K562 (cell line): ENCODE measurements around the gene PTPN1. TPM values are rescaled to one million over a fixed set of nuclear protein-coding genes. Genes with fewer than 3 reads are reported as not detected.
A peak's percentile ranks its signal among the peaks of the same experiment; 100 is the strongest.

Experiments used
- CREBBP ChIP-seq: IDR thresholded peaks from one replicate; pipeline ENCODE4 v1.6.1; 2012; ENCODE audit warnings: low read depth, mild to moderate bottlenecking, control low read depth, inconsistent platforms, low read length
- CREM ChIP-seq: IDR thresholded peaks from 2 replicates; pipeline ENCODE4 v1.6.1; 2014; ENCODE audit warnings: antibody characterized with exemption, low read depth
- EHMT2 ChIP-seq: fragments of 450-650 bp; IDR thresholded peaks from 2 replicates; pipeline ENCODE4 v1.6.1; 2018; ENCODE audit warnings: antibody characterized with exemption
- ERF ChIP-seq: fragments of 450-650 bp; formaldehyde crosslinking; IDR thresholded peaks from 2 replicates; pipeline ENCODE4 v1.4.0; 2020; ENCODE audit warnings: mild to moderate bottlenecking, mixed read lengths
- FOXK2 ChIP-seq, 2 experiments: fragments of 450-650 bp; IDR thresholded peaks in 1 of 2; conservative IDR thresholded peaks in 1 of 2; 2 replicates each; pipeline ENCODE4 v1.6.1; 2016; ENCODE audit warnings: low read depth in 2 of 2, mild to moderate bottlenecking in 1 of 2
- HDGF ChIP-seq: fragments of 450-650 bp; IDR thresholded peaks from 2 replicates; pipeline ENCODE4 v1.6.1; 2016
- JUND ChIP-seq, 2 experiments: IDR thresholded peaks; 2 replicates in 1 of 2; 3 replicates in 1 of 2; pipeline ENCODE4 v1.6.1; 2011; ENCODE audit warnings: borderline replicate concordance in 2 of 2, low read depth in 2 of 2, low read length in 2 of 2, improper control_type of control experiment in 1 of 2, missing biosample characterization in 1 of 2, missing genetic modification characterization in 1 of 2, missing genetic modification reagents in 1 of 2
- NRF1 ChIP-seq, 2 experiments: fragments of 450-650 bp; IDR thresholded peaks in 1 of 2; conservative IDR thresholded peaks in 1 of 2; 2 replicates each; pipeline ENCODE4 v1.6.1; 2014; ENCODE audit warnings: mild to moderate bottlenecking in 2 of 2
- SP2 ChIP-seq: IDR thresholded peaks from 2 replicates; pipeline ENCODE4 v1.6.1; 2011; ENCODE audit warnings: mild to moderate bottlenecking, low read depth, low read length, moderate library complexity; ENCODE audit not compliant: poor library complexity, severe bottlenecking; ENCODE audit errors: extremely low read depth
- TEAD1 ChIP-seq, 2 experiments: fragments of 450-650 bp in 1 of 2; sonication (generic) in 1 of 2; formaldehyde crosslinking; IDR thresholded peaks; 2 replicates each; pipeline versions ENCODE4 v1.4.0 to v1.8.0; 2020 to 2022; ENCODE audit warnings: mild to moderate bottlenecking in 2 of 2, missing genetic modification reagents in 1 of 2
- ZNF589 ChIP-seq: fragments of 200-800 bp; sonication (Bioruptor generic); IDR thresholded peaks from 2 replicates; pipeline ENCODE4 v1.6.1; 2016; ENCODE audit warnings: low read depth, missing genetic modification characterization, missing compliant biosample characterization
- polyA plus RNA-seq, 8 experiments: library from polyadenylated mRNA; depleted of rRNA in 4 of 8; stranded (reverse) in 5 of 8; unstranded in 3 of 8; fragments of >200 nt; fragmentation: Nextera tagmentation in 2 of 8; fragmentation: Illumina TruSeq in 1 of 8; extraction: Ambion mirVana in 2 of 8; extraction: Trizol in 1 of 8; gene quantifications; 2 replicates each; pipeline versions ENCODE4 v1.2.1 to v1.2.3, GENCODE V29; 2011 to 2014; ENCODE audit warnings: inconsistent platforms in 1 of 8, missing spikeins in 1 of 8
- total RNA-seq, 7 experiments: library from RNA; depleted of rRNA in 6 of 7; stranded (reverse); fragments of >200 nt in 6 of 7; fragmentation: Illumina TruSeq in 2 of 7; extraction: Trizol in 2 of 7; gene quantifications; 2 replicates each; pipeline versions ENCODE4 v1.2.1 to v1.2.3, GENCODE V29; 2011 to 2021; ENCODE audit warnings: low replicate concordance in 1 of 7
- TF ChIP-seq, protein P1 (sequence below), 3 experiments: fragments of 200-800 bp in 1 of 3; fragments of 250-450 bp in 1 of 3; fragments of 450-650 bp in 1 of 3; sonication (Bioruptor Pico) in 1 of 3; sonication (Bioruptor generic) in 1 of 3; formaldehyde crosslinking in 1 of 3; IDR thresholded peaks; 2 replicates each; pipeline versions ENCODE4 v1.6.1 to v1.8.0; 2016 to 2022; ENCODE audit warnings: mild to moderate bottlenecking in 2 of 3, missing genetic modification characterization in 2 of 3, missing compliant biosample characterization in 1 of 3, moderate library complexity in 1 of 3
- TF ChIP-seq, protein P2 (sequence below): fragments of 150-350 bp; IDR thresholded peaks from 2 replicates; pipeline ENCODE4 v1.6.1; 2014; ENCODE audit warnings: low read depth, mild to moderate bottlenecking, low read length, borderline replicate concordance
- TF ChIP-seq, protein P3 (sequence below): sonication (generic); formaldehyde crosslinking; IDR thresholded peaks from 2 replicates; pipeline ENCODE4 v1.9.0; 2022; ENCODE audit warnings: mild to moderate bottlenecking, missing genetic modification reagents

The PTPN1 gene
- total and polyA plus RNA-seq, 9 of the 15 experiments (the other 6 are each of a cell fraction or from before 2014, with no cell fraction given), result 11.0 to 85.3 (median 54.0) TPM

DNA sequence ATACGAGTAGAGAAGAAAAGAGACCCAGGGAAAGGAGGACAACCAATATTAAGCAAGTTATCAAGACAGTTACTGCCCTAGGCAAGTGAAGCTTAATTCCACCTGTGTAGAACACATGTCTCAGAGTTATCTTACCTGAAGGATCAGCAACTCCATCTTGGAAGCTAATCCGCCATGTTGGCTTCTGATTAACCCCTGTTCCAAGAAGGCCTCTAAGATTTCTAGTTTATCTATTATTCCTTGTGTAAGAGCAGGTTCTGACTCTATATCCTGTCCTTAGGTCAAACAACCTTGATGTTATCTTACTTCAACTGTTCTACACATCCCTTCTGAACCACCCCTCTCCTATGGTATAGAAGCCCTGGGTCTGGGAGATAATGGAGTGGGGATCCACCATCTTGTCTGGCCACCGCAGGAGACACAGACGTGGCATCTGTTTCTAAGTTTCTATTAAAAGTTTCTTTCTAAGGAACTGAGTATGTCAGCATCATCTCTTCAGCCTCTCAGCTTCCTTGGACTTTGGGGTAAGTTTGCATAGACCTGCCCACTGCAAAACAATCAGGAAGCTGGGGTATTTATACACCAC, 27.7 kb upstream of the PTPN1 start (continued):
- TF ChIP-seq, protein P1, sequence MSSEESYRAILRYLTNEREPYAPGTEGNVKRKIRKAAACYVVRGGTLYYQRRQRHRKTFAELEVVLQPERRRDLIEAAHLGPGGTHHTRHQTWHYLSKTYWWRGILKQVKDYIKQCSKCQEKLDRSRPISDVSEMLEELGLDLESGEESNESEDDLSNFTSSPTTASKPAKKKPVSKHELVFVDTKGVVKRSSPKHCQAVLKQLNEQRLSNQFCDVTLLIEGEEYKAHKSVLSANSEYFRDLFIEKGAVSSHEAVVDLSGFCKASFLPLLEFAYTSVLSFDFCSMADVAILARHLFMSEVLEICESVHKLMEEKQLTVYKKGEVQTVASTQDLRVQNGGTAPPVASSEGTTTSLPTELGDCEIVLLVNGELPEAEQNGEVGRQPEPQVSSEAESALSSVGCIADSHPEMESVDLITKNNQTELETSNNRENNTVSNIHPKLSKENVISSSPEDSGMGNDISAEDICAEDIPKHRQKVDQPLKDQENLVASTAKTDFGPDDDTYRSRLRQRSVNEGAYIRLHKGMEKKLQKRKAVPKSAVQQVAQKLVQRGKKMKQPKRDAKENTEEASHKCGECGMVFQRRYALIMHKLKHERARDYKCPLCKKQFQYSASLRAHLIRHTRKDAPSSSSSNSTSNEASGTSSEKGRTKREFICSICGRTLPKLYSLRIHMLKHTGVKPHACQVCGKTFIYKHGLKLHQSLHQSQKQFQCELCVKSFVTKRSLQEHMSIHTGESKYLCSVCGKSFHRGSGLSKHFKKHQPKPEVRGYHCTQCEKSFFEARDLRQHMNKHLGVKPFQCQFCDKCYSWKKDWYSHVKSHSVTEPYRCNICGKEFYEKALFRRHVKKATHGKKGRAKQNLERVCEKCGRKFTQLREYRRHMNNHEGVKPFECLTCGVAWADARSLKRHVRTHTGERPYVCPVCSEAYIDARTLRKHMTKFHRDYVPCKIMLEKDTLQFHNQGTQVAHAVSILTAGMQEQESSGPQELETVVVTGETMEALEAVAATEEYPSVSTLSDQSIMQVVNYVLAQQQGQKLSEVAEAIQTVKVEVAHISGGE (CRISPR knock-in tag; IDR thresholded peaks at IDR 0.05), result peak in 1 of 3 experiments; percentile 59; a peak in 1 of 6 replicates
- TF ChIP-seq TEAD1 (CRISPR knock-in tag; IDR thresholded peaks at IDR 0.05), result 0 out of 4 replicates have a peak, but pooled peaks of 1 of the 2 experiments have one; percentile 59
- TF ChIP-seq NRF1 (conservative IDR thresholded peaks at IDR 0.05 in 1 of 2, IDR thresholded peaks at IDR 0.05 in 1 of 2), result no peak
- peak; percentile 56 for TF ChIP-seq CREM
- no peak; a peak in 1 of 4 replicates for TF ChIP-seq FOXK2 (conservative IDR thresholded peaks at IDR 0.05 in 1 of 2, IDR thresholded peaks at IDR 0.05 in 1 of 2; ENCODE audit: low read depth in 2 of 2)
- peak; percentile 38; the same call in 1 of the 2 replicates for TF ChIP-seq JUND (IDR thresholded peaks at IDR 0.05; ENCODE audit: borderline replicate concordance, low read depth, low read length)
- TF ChIP-seq JUND (tag; IDR thresholded peaks at IDR 0.05; ENCODE audit: borderline replicate concordance, low read depth, low read length), result peak; percentile 80; the same call in 1 of the 3 replicates
- TF ChIP-seq SP2, result no peak
- TF ChIP-seq HDGF, result no peak
- 0 out of 2 replicates have a peak, but pooled peaks have one; percentile 41 for TF ChIP-seq EHMT2
- no peak for TF ChIP-seq CREBBP
- peak; percentile 92 for TF ChIP-seq ZNF589 (CRISPR knock-in tag)
- TF ChIP-seq ERF (CRISPR knock-in tag), result no peak; the same call in 1 of the 2 replicates
- TF ChIP-seq, protein P2, sequence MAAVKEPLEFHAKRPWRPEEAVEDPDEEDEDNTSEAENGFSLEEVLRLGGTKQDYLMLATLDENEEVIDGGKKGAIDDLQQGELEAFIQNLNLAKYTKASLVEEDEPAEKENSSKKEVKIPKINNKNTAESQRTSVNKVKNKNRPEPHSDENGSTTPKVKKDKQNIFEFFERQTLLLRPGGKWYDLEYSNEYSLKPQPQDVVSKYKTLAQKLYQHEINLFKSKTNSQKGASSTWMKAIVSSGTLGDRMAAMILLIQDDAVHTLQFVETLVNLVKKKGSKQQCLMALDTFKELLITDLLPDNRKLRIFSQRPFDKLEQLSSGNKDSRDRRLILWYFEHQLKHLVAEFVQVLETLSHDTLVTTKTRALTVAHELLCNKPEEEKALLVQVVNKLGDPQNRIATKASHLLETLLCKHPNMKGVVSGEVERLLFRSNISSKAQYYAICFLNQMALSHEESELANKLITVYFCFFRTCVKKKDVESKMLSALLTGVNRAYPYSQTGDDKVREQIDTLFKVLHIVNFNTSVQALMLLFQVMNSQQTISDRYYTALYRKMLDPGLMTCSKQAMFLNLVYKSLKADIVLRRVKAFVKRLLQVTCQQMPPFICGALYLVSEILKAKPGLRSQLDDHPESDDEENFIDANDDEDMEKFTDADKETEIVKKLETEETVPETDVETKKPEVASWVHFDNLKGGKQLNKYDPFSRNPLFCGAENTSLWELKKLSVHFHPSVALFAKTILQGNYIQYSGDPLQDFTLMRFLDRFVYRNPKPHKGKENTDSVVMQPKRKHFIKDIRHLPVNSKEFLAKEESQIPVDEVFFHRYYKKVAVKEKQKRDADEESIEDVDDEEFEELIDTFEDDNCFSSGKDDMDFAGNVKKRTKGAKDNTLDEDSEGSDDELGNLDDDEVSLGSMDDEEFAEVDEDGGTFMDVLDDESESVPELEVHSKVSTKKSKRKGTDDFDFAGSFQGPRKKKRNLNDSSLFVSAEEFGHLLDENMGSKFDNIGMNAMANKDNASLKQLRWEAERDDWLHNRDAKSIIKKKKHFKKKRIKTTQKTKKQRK, result no peak
- TF ChIP-seq, protein P3, sequence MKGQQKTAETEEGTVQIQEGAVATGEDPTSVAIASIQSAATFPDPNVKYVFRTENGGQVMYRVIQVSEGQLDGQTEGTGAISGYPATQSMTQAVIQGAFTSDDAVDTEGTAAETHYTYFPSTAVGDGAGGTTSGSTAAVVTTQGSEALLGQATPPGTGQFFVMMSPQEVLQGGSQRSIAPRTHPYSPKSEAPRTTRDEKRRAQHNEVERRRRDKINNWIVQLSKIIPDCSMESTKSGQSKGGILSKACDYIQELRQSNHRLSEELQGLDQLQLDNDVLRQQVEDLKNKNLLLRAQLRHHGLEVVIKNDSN (CRISPR knock-in tag), result no peak
